Left renal pelvis (tissue), 4 donors: ENCODE measurements around the gene TIMP3. TPM values are rescaled to one million over a fixed set of nuclear protein-coding genes. Genes with fewer than 3 reads are reported as not detected.

Experiments used
- DNase-seq, 4 donors: peaks; one replicate each; pipeline ENCODE4 v3.0.0-alpha.2; 2013; ENCODE audit warnings: low read depth in 4 of 4, low spot score in 3 of 4
- polyA plus RNA-seq, 4 donors: library from polyadenylated mRNA; unstranded; fragments of 120-200 nt; gene quantifications; one replicate each; pipeline ENCODE4 v1.2.1, GENCODE V29; 2013; ENCODE audit not compliant: insufficient read length in 4 of 4

Gene TIMP3
- polyA plus RNA-seq, 4 donors = 110 to 410 (median 167) TPM

DNA sequence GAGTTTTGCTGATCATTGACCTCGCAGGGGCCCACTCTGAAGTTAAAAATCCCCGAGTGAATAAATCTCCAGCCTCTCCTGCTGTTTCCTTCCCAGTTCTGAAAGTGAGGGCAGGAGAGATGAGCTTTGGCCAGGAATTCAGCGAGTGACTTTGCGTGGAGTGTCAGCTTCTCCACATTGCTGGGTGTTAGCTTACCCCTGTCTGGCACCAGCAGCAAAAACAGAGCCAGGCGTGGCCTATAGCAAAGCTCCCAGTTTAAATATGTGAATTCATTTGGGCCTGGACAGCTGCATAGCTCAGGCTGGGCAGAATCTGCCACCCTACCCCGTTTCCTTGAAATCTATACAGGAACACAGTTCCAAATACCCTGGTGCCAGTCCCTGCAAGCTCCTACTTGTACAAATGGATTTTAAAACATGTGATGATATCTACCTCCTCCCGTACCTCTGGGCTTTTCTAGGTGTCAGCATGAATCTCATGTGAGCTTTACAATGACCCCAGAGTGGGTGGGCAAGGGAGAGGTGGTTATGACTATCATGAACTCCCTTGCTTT lies 25.6 kb downstream of the TIMP3 start:
- no peak for DNase-seq

GRCh38 chr22:32828150-32828549 lies 26.6 kb downstream of the TIMP3 start:
- no peak for DNase-seq

- no peak for DNase-seq
These were observed 27.1 kb downstream of the TIMP3 start for GRCh38 chr22:32828561-32828960.

DNA sequence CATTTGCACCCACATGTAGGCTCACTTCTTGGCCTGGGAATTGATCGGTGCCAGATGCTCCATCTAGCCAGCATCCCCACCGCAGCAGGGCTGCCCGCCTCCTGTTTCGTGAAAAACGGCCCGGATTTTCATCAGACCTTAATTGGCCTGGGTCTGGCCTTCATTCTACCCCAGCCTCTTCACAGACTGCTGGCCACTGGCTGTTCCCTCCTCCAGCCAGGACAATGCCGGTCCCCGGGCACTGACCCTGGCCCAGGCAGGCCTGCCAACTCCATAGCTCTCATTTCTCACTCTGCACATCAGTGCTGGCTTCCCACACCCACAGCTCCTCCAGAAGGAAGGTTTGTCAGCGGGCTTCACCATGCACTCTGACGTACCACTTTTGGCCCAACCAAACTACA lies 27.9 kb downstream of the TIMP3 start:
- DNase-seq = no peak

DNA sequence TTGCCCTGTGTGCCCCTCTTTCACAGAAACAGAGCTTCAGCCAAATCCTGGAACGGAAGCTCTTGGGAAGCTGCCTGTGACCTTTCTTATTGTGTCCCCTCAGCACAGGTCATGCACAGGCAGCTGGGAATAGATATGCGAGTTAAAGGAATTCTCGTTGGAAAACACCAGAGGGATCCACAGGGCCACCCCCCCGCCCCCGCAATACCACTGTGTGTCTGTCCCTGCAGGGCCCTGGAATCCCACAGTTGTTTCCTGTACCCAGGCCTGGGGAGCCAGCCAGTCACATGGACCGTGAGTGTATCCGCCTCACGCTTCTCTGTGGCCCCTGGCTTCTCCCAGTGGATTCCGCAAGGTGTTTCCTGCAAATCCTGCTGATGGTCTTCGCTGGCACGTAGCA lies 29.0 kb downstream of the TIMP3 start:
- DNase-seq = no peak

DNA sequence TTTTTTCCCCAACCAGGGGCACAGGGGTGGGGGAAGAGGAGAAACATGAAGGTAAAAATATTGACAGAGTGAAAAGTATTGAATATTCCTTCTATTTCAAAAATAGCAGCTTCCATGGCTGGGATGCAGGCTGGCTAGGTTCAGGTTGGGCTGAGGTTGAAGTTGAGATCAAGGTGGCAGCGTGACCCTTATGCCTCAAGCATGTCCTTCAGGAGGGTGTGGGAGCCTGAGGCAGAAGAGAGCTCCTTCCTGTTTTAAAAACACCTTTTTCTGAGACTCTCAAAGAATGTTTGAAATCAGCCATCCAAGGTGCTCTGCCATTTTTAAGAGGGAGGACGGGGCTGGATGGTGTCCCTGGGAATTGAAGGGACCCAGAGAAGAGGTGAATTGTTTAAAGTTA lies 29.5 kb downstream of the TIMP3 start:
- DNase-seq = no peak

GRCh38 chr22:32831584-32831983 lies 30.1 kb downstream of the TIMP3 start:
- no peak for DNase-seq

DNA sequence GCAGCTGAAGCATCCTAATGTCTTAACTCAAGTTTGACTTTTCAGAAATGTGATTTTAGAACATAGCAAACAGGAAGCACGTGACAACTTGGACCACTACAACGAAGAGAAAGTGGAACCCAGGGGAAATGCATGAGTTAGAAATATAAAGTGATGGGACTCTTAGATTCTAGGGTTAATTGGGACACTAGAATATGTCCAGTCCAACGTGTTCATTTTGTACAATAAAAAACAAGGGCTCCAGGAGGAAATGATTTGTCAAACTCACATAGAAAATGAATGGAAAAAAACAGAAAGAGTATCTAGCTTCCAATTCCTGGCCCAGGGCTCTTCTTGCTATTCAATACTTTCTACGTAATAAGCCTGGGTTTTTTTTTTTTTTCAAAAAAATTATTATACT lies 30.7 kb downstream of the TIMP3 start:
- DNase-seq = no peak

DNA sequence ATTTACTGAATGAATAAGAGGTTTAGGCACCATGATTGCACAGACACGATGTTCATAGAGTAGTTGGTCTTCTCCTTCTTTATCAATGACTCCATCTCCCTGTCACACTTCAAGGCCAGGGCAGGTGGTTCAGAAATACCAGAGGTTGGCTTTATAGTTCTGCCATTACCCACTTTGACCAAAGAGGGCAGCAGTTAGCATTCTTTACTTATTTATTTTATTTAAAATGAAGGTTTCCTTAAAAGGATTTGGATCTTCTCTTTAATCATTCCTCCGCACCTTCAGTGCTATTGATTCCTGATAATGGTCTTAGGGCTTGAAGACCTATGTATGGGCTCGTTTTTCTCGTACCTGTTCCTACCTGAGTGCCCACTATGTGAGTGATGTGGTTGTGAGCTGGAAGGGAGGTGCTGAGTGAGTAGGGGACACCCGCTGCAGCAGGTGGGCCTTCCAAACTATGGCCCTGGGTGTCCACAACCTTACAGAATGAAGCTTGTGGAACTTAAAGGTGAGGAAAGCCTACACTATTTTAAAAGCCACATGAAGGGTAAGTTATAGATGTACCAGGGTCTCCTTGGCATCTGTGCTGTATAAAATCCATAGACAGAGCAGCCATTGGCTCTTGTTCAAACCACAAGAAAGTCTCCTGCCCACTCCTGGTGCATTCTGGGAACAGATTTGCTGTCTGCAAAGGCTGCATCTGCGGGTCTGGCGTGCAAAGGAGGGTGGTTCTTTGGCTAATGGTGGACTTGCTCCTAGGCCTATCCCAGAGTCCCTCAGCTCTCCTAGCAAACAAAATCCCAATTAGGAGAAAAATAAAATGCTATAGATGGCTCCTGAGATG lies 35.0 kb downstream of the TIMP3 start:
- DNase-seq = no peak

GRCh38 chr22:32837142-32837541 lies 35.6 kb downstream of the TIMP3 start:
- DNase-seq = no peak

GRCh38 chr22:32837803-32838202 lies 36.3 kb downstream of the TIMP3 start:
- DNase-seq = no peak

DNA sequence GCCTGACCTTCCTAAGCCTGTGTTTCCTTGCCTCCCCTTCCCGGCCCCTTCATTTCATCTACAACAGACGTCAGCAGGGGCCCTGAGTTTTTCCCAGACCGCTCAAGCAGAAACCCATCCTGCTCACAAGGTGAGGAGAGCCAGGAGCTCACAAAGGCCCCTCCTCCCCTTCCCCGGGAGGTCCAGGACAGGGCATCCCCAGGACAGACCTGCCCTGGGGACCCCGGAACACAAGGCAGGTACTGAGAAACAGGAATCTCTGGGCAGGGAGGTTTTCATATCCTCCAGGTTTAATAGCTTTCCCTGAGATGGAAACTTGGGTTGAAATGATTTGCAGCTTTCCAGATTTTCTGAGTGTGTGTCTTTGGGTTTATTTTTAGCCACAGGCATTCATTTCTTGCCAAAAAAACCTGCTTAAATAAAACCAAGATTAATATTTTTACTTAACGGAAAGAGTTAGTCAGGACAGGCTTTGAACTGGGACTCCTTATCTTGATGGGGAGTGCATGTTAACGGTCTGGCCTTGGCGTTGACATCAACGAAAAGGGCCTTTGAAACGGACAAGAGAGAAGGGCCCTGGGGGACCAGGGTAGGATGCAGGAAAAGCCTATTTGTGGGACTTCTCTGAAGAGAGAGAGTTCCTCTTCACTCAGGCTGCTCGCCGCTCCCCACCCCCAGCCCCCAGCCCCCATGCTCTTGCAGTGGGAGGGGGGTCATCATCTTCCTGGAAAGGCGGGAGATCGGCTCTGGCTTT lies 38.5 kb downstream of the TIMP3 start:
- DNase-seq = peak in 2 of 4 donors; percentile 52 to 62

DNA sequence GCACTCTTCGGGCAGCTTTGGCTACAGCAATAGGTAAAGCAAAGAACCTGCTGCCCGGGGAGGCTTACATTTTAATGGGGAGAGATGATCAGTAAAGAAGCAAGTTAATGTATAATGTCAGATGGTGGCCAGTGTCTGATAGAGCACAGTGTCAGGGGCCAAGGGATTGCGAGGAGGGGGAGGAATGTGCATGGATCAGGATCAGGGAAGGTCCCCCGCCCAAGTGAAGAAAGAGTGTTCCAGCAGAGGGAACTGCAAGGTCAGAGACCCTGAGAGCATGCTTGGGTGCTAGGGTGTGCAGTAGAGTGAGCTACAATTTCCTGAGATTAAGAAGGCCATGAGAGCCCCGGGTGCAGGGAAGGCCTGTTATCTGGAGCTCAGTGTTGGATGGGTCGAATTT lies 39.7 kb downstream of the TIMP3 start:
- DNase-seq = no peak

DNA sequence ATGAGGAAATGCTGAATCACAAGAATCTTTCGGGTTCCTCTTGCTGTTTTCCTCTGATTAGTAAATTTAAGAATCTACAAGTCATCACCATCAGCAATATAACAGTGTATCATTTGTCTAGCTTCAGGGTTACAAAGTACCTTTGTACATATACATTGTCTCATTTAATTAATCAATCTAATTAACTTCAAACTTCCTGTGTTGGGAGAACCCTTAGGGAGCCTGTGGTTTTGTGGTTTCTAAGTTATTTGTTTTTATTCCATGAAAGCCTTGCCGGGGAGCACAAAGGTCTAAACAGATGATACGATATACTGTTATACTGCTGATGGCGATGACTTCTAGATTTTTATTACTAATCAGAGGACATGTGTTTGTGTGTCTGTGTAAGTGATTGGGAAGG lies 41.0 kb downstream of the TIMP3 start:
- DNase-seq = no peak

- DNase-seq = no peak
These were observed 41.8 kb downstream of the TIMP3 start for GRCh38 chr22:32843300-32843699.

DNA sequence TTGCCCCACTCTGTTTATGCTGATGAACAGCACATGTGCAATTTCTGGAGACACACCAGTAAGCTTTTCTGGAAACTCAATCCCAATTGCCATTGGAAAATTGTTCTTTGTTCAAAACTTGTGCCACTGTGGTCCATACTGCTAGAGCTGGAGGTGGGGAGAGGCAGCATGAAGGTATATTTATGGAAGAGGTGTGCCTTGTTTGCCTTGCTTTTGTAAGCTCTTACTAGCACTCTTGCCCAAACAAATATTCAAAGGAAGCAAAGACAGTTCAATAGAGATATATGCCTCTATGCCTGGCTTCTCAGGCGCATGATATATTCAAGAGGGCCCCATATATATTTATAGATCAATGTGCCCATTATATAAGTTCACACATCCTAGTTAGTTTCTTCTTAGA lies 42.7 kb downstream of the TIMP3 start:
- DNase-seq = no peak

DNA sequence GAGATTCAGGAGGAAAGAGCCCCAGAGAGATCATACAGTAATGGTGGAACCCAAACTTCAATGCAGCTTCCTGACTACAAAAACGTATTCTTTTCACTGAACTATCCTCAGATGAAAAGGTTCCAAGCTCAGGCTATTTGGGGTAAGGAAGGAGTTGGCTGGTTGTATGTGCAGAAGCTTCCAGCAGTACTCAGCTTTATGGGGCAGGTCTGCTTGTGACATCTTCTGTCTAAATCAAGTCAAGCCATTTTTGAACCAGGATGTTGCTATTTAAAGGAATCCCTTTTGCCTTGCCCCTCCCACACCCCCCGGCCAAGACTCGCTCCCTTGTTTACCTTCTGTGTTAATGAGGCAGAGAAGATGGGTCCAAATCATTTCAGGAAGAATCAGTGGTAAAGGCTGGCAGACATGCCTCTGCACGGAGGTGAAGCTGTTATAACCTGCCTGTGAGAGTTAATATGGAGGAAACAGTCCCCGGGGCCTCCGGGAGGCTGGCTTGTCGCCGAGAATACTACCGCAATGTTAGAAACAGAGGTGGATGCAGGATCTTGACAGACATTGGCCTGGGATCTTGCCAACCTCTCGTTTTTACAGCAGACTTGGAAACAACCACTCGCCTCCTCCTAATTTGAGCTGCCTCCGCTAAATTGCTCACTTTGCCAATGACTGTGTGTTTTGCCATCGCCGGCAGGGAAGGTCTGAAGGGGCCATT lies 45.4 kb downstream of the TIMP3 start:
- no peak for DNase-seq

DNA sequence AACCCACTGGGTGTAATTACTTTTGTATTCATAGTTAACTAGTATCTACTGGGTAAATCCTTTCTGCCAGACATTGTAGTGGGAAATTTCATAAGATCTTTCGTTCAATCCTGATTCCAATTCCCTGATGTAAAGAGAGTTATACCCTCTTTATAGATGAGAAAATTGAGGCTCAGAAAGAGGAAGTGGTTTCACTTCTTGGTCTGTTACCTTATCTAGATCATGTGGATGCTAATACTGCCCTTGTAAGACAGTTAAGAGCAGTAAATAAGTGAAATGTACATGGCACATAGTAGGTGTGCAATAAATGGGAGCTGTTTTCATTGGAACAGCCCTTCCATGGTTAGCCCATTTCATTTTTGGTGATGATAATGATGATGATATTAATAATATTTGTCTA lies 46.7 kb downstream of the TIMP3 start:
- DNase-seq = no peak

GRCh38 chr22:32849501-32849900 lies 48.0 kb downstream of the TIMP3 start:
- DNase-seq = no peak

GRCh38 chr22:32850157-32850556 lies 48.7 kb downstream of the TIMP3 start:
- no peak for DNase-seq
